Keratinocyte (primary cell): ENCODE measurements around the gene APBB2.

Source experiments
- CTCF ChIP-seq, 3 experiments: IDR thresholded peaks in 1 of 3; conservative IDR thresholded peaks in 1 of 3; optimal IDR thresholded peaks in 1 of 3; 2 replicates in 2 of 3; 3 replicates in 1 of 3; pipeline versions ENCODE3 to v1.5.1; 2011; ENCODE audit warnings: low read length in 3 of 3, mild to moderate bottlenecking in 3 of 3, moderate library complexity in 2 of 3, control low read depth in 1 of 3, inconsistent platforms in 1 of 3; ENCODE audit not compliant: insufficient read depth in 2 of 3; ENCODE audit errors: extremely low read depth in 1 of 3
- EZH2 ChIP-seq: IDR thresholded peaks from one replicate; pipeline ENCODE4 v1.6.1; 2012; ENCODE audit warnings: inconsistent platforms, mild to moderate bottlenecking, low read length, moderate library complexity

GRCh38 chr4:41012911-41013310, 201.4 kb downstream of the APBB2 start:
- no peak for TF ChIP-seq CTCF (optimal IDR thresholded peaks at IDR 0.05 in 1 of 3, IDR thresholded peaks at IDR 0.05 in 1 of 3, conservative IDR thresholded peaks at IDR 0.05 in 1 of 3; ENCODE audit: extremely low read depth in 1 of 3, insufficient read depth in 2 of 3, low read length in 3 of 3)
- TF ChIP-seq EZH2: no peak
